HG02884 (cell line): ENCODE measurements around the gene DMAP1.

Source experiments
- ATAC-seq: cut with Tn5 transposase; IDR thresholded peaks from one replicate; pipeline ENCODE4 v1.9.1; 2021; ENCODE audit warnings: mild to moderate bottlenecking, moderate library complexity; ENCODE audit not compliant: unreplicated experiment

The DMAP1 gene

DNA sequence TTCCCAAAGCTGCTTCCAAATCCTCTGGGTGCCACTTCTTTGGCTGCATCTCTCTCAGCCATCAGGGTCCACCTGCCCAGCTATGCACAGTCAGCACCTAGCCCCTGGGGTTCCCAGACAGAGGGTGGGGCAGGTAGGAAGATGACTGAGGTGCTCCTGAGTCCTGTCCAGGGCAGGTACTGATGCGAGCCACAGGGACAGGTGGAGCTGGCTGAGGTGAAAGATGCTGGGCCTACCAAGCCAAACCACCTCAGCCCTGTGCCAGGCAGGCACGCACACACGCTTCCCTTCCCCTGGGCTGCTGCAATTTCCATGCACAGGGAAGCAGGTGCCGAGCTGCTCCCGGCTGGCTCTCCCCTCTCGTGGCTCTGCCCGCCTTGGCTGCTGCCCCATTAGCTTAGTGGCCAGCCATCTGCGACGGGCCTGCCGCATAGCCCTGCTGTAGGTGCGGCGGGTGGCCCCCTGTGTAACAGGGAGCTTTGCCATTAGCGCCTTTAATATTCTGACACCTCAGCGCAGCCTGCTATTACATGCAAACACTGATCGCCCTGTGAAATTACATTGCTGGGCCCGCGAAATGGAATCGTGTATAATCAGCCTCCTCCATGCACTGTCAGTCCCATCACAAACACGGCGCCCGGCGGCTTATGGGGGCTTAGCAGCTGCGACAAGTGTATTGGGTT, 38.9 kb downstream of the DMAP1 start:
- no peak for ATAC-seq

DNA sequence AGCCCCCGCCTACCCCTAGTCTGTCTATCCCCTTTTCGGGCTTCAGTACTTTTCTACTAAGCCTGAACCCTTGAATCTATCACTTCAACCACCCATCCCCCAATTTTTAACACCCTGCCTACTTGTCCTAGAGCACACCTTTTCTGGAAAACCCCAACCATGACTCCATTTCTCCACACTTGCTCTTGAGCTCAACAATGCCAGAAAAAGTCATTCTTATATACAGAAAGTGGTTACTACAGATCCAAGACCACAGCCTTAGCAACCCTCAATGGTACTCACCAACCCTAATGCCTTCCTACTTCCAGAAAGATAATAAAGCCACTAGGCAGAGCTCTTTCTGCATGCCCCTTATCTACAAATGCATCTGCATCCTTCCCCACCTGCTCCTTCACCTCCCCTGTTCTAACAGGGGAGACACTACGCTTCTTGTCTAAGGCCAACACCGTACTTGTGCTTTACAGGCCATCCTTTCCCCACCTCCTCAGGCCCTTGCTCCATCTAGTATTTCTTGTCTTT, 41.2 kb downstream of the DMAP1 start:
- no peak for ATAC-seq

DNA sequence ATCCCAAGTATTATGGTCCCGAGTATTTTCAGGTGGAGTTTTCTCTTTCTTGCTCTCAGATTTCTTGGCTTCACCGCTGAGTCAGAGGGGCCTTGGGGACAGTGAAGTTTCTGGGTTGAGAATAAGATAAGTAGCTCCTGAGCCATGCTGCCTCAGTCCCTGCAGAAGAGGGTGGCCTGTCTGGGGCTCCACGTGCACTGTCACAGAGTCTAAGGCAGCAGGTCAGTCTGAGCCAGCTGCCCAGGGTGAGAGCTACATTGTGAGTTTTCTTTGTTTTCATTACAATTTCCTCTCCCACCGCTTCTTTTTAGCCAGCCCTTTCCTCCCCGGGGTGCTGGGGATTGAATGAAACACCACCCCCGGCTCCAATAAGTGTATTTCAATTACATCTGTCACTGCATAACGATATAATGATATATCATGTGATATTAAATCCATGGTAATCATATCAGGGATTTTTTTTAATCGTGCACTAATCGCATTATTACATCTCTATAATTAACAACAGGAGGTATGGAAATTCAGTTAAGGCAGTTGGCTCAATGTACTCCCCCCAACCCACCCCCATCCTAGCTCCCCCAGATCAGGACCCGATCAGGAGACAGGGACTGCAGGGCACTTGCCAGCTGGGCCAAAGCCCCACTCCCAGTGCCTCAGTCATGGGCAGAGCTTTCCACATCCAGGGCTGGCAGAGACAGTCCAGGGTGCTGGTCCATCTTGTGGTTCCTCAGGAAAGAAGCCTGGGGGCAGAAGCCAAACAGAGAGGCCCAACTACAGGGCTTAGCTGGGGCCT, 43.7 kb downstream of the DMAP1 start:
- ATAC-seq: no peak

DNA sequence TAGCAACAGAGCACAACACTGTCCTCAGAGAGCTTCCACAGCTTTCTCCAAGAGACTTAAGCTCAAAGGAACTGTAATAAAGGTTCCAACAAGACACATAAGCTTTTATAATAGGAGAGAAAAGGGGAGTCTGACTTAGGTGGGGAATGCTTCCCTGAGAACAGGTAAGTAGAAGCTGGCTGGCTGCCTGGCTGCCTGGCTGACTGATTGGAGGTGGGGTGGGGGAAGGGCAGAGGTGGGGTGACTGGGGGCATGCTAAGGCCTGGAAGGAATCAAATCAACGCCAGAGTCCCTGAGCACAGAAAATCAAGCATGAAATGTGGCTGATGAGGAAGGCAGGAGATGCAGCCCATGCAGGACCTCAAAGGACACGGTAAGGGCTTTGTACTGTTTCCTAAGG, 45.8 kb downstream of the DMAP1 start:
- no peak for ATAC-seq

DNA sequence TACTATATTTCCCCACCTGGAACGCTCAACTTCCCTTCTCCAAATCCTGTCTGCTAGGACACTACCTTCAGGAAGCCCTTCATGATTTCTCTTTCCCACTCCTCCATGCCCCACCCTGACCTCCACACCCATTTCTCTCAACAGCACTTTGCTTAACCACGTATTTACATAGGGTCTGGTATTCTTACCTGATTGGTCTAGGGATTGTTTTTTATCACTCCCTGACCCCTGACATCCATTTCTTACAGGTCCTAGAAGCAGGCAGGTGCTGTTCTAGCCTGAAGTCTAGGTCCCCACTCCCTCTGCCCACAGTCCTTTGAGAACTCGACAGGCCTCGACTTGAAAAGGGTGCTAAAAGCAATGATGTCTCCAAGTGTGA, 47.5 kb downstream of the DMAP1 start:
- ATAC-seq: no peak

DNA sequence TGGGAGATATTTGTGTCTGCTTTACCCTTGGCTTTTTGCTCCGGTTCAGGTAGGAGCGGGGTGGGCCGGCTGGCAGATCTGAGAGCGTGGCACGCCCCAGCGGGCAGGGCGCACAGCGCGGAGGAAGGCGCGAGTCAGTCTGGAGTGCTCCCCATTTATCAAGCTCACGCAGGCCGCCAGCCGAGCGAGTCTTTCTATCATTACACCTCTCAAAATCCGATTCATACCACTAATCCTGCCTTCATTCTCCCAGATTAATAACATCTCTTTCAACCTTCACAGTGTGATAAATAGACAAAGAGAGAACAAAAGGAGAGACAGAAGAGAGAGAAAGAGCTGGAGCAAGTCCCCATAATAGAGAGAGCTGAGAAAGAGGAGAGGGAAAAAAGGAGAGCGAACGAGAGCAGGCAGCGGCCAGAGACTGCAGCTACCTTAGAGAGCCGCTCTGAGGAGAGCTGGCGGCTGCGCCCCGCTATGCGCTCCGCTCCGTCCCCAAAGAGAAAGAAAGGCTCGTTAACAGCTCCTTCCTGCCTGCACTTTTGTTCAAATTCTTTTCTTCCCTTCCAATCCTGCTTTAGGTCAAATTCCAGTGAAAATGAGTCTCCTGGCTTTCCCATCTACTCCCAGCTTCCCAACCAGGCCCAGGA, 48.0 kb downstream of the DMAP1 start:
- ATAC-seq: no peak

DNA sequence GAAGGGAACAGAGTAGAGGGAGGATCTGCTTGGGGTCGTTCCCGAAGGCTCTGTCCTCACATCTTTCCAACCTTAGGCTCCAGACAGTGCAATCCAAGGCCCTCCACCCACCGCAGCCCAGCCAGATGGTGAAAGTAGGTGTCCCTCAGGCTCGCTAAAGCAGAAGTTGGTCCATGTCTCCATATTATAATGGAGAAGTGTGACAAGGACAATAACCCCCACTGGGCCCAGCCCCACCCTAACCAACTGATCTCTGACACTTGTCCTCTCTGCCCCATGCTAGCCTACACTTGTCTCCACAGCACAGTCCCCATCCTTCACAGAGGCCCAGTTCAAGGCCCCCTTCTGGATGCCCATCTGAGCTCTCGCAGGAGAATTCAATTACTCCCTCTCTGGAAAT, 48.7 kb downstream of the DMAP1 start:
- no peak for ATAC-seq

DNA sequence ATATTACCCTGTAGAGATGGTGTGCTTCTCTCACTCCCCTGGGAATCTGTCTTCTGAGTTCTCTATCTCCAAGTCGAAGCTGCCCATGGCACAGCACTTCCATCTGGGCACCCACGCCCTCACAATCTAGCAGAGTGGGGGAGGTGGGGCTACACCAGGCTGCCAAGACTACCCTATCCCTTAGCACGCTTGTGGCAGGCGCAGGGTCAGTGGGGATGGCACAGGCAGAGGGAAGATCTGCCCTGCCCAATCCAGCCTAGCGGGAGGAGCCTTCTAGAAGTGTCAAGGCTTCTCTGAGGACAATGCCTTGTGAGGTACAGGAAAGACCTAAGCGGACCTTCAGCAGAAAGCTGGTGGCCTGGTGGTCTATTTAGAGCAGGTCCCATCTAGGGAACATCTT, 49.1 kb downstream of the DMAP1 start:
- ATAC-seq: no peak

DNA sequence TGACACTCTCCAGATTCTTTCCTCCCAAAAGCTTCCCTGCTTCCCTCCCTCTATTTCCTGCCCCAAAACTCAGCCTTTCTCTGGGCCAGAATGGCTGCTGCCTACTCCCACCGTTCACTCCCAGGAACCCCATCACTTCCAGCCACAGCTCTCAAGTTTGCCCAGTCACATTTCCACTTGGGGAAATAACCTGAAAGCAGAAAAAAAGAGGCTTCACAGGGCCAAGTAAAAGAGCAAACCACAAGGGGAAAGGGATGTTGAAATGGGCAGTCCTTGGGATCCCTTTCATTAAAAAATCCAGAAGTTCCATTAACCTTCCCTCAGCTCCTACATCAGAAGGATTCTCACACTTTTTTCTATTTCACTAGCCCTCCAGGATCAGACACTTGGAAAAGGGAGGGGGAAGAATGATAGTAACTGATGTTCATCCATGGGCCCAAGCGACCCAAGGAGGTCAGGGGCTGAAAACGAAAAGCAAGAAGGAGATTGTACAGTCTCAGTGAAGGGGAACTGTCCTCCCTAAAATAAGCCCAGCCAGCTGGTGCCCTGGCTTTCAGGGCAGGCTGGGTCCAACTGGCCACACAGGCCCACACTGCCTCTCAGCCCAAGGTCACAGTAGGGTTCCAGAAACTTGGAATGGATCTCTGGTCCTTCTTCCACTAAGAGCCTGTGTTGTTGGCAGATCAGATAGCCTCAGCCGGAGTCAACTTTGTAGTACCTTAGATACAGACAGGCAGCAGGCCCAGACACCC, 49.7 kb downstream of the DMAP1 start:
- no peak for ATAC-seq

DNA sequence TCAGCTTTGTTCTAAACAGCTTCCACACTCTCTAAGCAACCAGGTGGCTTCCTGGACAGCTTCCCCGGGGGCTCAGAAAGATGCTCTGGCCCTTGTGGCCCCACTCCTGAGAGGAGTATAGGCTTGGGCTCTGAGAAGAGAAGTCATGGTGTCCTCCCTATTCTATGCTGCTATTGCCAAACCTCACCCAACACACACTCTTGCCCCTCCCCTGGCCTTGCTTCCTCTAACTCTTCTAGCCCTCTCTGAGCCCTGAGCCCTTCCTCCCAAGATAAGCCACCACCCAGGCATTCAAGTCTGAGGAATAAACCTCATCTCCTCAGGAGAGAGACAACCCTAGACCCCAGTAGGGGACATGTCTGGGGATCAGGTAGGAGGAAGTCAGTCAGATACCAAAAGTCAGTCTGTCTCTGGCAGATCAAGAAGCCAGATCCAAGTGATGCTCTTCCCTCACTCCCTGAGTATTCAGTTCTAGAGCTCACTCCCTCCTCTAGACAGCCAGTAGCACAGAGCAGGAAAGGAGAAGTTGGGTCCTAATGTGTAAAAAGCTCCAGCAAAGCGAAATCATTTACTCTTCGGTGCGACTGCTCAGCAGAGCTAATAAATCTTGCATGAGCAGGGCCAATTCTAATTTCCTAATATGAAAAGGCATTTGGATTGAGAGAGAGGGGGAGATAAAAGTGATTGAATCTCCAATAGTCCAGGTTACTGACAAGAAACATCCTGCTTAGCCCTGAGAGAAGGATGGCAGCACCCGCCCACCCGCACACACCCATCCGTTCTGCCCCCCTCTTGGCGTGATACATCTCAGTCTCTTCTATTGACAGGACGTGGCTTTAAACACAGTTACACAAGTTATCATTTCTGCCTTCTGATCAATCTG, 50.5 kb downstream of the DMAP1 start:
- ATAC-seq: no peak

DNA sequence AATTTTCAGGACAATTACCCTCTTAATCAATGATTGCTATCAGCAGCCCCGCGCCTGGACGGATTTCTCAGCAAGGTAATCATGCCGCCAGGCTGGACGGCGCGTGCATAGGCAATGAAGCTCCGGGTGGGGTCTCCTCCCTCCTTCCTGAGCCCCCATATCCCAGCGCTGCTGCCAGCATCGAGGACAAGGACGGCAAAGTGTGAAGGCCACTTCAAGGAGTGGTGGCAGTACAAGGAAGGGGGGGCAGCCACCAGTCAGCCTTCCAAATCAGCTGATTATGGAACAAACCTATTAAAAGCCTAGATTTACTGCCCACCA, 51.1 kb downstream of the DMAP1 start:
- ATAC-seq: no peak

DNA sequence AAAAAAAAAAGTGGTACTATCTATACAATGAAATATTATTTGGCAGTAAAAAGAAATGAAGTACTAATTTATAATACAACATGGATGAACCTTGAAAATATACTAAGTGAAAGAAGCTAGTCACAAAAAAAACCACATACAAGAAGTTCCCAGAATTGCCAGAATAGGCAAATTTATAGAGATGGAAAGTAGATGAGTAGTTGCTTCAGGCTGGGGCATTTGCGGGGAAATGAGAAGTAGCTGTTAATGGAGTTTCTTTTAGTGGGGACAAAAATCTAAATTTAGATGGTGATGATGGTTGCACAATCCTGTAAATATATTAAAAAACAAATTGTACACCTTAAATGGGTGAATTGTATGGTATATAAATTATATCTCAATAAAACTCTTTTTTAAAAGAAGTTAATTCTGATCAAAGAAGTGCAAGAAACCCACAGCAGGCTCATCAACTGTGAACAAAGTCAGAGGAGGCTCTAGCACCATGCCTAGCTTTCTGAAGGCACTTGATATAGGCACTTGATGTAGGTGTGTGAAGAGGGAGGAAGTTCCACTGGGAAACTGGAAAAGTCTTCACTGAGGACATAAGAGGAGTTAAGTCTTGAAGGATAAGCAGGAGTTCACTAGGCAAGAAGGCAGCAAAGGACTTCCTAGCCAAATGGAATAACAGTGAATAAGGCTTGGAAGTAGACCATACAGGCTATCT, 52.5 kb downstream of the DMAP1 start:
- no peak for ATAC-seq

DNA sequence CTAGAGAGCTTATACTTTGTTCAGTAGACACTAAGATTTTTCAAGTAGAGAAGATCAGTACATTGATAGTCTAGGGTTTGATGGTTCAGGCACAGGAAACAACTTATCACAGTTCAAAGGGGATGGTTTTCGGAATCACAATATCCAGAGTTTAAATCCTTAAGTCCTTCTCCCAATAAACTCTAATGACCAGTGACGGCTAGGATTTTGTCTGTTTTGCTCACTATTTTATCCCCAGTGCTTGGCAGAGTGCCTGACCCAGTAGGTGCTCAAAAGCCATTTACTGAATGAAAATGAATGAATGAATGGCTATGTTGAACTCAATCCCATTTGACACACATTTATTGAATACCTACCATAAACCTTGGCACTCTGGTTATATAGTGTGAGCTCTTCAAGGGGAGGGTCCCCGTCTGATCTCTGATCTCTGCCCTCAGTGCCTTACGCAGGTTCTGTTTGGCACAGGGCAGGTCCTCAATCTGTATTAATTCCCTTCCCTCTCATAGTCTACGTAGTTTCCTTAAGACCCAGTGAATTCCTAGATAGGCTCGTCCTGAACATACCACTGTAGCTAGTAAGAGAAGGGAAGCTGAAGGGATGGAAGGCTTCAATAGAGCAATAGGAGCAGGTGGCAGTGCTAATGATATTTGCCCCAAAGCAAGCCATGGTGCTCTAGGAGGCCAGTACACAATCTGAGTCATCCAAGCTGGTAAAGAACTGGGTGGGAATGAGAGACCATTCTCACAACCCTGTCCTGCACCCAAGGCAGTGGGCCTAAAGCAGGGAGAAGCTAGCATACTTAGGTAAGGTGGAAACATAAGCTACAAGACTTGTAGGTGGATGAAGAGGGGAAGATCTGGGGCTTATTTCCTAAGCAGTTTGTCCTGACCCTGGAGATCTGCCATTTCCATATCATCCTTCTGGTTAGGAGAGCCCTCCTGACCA, 53.4 kb downstream of the DMAP1 start:
- no peak for ATAC-seq

DNA sequence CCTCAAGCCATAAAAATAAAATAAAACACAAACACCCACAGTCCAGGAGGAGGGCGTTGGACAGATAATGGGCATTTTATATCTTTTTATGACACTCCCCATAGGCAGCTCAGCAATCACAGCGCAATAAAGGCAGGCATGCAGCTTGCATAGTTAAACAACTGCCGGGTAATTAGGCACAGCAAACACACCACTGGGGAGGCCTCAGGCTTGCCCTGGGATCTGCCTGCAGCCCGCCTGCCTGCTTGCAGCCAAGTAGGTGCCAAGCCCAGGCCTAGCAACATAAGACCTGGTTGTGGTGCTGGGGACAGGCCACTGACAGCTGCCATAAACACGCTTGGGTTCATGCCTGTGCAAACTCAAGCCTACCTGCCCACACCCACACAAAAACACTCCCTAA, 54.2 kb downstream of the DMAP1 start:
- no peak for ATAC-seq

DNA sequence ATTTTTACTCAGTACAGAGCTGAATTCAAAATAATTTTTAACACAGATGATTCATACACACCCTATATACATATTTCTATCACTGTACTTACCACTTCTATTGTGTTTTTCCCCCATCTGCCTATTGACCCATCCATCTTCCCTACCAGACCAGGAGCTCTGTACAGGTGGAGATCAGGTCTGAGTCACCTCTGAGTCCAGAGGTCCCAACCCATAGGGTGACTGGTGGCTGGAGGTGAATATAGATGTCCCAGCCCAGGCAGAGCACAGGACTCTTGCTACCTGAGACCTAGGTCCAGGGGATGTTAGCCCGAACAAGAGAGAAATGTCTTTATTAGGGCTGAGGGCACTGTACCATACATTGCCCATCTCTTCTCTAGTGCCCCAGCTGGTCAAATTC, 54.8 kb downstream of the DMAP1 start:
- ATAC-seq: no peak
